Heart left ventricle (tissue), 13 donors: ENCODE data around the gene ANKRD28.

Source experiments
- POLR2A ChIP-seq, 2 donors: fragments of 450-650 bp; IDR thresholded peaks; one replicate each; pipeline ENCODE4 v1.6.1; 2017; ENCODE audit warnings: antibody characterized with exemption in 2 of 2, mild to moderate bottlenecking in 2 of 2, moderate library complexity in 2 of 2
- TF ChIP-seq, protein P1 (sequence below), 12 donors: fragments of 200-600 bp; sonication (generic) in 4 of 12; IDR thresholded peaks; one replicate each; pipeline versions ENCODE4 v1.5.0 to v1.8.0; 2018 to 2022; ENCODE audit warnings: antibody characterized with exemption in 12 of 12, mild to moderate bottlenecking in 5 of 12
- donor health status: ischemic (EF 13 %, LVEDD 7.1; RV severe dilation, severe dysfunction).
- donor health status: DM: no; HTN: yes; CAD: no.
- donor health status: DM: no; HTN: no; CAD: no.
- donor health status: ischemic (EF 25% LVEDD 6.9; RV normal size, moderate dysfunction).
- donor health status: ischemic (EF 25% LVEDD 5.7; RV mildly dilated, moderate dysfunction).
- donor health status: ischemic (EF 35%, LVEDD 5.7; RV mildly dilated, moderate dysfunction).
- donor health status: nonischemic (EF 11% LVEDD 7.7; RV severe dilation, severe dysfunction).
- donor health status: DM: yes; HTN: yes; CAD: no.
- donor health status: PGD.
- donor health status: ischemic (EF 29% LVEDD 5.4; RV normal size, mild dysfunction).
- donor health status: nonischemic (EF 23%, LVEDD 6.1; RV moderate dilation, normal function).

DNA sequence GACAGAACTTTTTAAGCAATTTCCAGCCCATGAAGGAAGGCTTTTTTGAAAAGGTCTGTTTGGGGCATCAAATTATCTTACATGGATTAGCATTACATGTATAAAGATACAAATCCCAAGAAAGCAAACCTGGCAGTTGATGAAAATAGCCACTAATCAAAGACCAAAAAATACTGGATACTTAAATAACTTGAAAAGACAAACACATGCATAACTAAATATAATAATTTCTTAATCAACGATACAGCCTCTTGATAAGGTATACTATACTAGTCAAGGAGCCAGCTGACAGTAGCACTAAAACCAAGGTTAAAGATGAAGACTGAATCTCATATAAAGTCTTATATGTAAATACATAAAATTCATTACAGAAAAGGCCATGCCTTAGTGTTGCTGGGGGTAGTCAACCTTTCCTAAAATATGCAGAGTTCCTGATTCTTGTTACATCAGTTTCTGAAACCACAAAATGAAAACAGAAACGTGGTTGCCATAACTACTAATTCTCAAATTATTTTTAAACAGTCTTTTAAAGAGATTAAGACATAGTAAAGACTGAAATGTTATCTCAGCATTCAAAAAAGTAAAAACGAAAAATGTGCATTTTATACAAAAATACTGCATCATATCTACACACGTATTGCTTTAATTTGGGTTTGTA lies 2.0 kb downstream of the ANKRD28 start:
- TF ChIP-seq, protein P1, sequence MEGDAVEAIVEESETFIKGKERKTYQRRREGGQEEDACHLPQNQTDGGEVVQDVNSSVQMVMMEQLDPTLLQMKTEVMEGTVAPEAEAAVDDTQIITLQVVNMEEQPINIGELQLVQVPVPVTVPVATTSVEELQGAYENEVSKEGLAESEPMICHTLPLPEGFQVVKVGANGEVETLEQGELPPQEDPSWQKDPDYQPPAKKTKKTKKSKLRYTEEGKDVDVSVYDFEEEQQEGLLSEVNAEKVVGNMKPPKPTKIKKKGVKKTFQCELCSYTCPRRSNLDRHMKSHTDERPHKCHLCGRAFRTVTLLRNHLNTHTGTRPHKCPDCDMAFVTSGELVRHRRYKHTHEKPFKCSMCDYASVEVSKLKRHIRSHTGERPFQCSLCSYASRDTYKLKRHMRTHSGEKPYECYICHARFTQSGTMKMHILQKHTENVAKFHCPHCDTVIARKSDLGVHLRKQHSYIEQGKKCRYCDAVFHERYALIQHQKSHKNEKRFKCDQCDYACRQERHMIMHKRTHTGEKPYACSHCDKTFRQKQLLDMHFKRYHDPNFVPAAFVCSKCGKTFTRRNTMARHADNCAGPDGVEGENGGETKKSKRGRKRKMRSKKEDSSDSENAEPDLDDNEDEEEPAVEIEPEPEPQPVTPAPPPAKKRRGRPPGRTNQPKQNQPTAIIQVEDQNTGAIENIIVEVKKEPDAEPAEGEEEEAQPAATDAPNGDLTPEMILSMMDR (IDR thresholded peaks at IDR 0.05), result no peak
- TF ChIP-seq POLR2A (IDR thresholded peaks at IDR 0.05), result no peak
